ENCODE results near the gene PLCH2. TPM values are rescaled to one million over a fixed set of nuclear protein-coding genes. Genes with fewer than 3 reads are reported as not detected.
"Not testable (repeated sequence)": the region's sequence is repeated elsewhere in the genome, so short reads cannot be mapped to it uniquely, and the experiment has no call there.

Gene PLCH2
- total RNA-seq, 5 donors from 2014 or later (not counting 1 experiment from before 2014, with no cell fraction given), result 20.2 to 59.1 (median 27.9) TPM

- H3K9me3 ChIP-seq, result no peaks in the 10 kb centered on the region
- peak overlapping the region; percentile 99 for H3K27ac ChIP-seq (ENCODE audit: low read length)
- peak; percentile 66 to 93 (median 80) for DNase-seq
- ATAC-seq (replicated peaks in 1 of 4), result peak; percentile 50 to 63 (median 61)
- peaks cover 4 to 72% of the 10 kb centered on the region in 2 experiments for H3K4me1 ChIP-seq (ENCODE audit: control insufficient read depth in 1 of 2, extremely low read depth in 1 of 2, insufficient read depth in 2 of 2, low read length in 2 of 2)
- WGBS (ENCODE audit: insufficient coverage), result under 1% methylated on average over 49 of the region's 52 CpGs
- peak overlapping the region; percentile 71 to 89 for H3K4me3 ChIP-seq (ENCODE audit: control insufficient read depth in 1 of 2, extremely low read depth in 1 of 2, low read length in 1 of 2)
- Mint-ChIP-seq H3K4me1 (peaks cover 16 to 47% (median 39%) of the 10 kb centered on the region in 3 donors), H3K36me3 (no peaks in the 10 kb centered on the region), H3K4me3 (peak overlapping the region; percentile 80 to 92 (median 91)), H3K27me3 (peaks cover 0 to 2% of the 10 kb centered on the region in 2 donors), H3K27ac (peak overlapping the region; percentile 98), H3K9me3 (no peaks in the 10 kb centered on the region)
- peaks cover 0 to 7% of the 10 kb centered on the region in 2 experiments for H3K27me3 ChIP-seq (replicated peaks in 1 of 2; ENCODE audit: control insufficient read depth in 2 of 2, extremely low read depth in 1 of 2, insufficient read depth in 2 of 2, low read length in 1 of 2)
- ChIA-PET CTCF (interaction anchor here in 1 of 2 donors (0.6 to 1.1 kb wide), 4 partner anchors 13 to 39 kb away, joined by 3 to 5 read pairs (median 4); partner anchors contain the start of gene PRXL2B), POLR2A (interaction anchor here in 1 of 2 donors (0.9 to 1.2 kb wide), 4 partner anchors 9 to 319 kb away, joined by 3 to 7 read pairs (median 5); partner anchors contain the start of genes PANK4 and TNFRSF14)
- no peaks in the 10 kb centered on the region for H3K36me3 ChIP-seq (ENCODE audit: control insufficient read depth in 2 of 2, extremely low read depth in 1 of 2, insufficient read depth in 1 of 2, low read length in 1 of 2)
Observed at GRCh38 chr1:2546515-2547209, 70.6 kb downstream of the PLCH2 start.

DNA sequence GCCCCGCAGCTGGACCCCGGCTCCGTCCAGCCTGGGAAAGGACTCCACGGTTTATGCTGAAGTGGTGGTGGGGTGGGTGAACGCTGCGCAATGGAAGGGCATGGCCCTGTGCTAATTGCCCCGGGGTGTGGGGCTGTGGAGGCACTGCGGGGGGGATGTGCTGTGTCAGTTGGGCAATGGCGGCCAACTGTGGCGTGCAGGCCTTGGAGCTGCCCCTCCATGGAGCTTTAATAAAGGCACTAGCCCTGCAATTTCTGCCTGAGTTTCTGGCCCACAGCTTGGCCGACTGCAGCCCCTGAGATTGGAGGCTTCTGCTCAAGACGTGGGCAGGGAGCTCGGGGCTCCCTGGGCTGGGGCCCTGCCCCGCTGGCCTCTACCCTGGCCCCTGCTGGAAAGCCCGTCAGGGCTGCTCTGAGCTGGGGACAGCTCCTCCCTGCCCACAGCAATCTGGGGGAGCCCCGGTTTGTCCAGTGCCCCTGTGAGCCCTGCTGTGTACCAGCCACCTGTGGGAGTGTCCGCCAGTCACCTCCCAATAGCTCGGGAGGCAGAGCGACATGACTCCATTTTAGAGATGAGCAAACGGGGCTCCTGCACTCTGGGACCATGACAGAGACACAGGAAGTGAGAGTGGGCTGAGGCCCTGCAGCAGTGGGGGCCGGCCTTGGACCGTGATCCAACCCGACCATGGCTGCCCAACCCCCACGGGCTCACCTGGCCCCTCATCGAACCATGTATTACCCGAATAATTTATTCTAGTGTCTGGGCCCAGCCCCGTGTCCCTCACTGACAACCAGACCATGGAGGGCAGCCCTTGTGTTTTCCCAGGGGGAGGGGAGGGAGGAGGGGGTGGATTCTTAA is 71.3 kb downstream of the PLCH2 start:
- ATAC-seq (replicated peaks in 1 of 4) (peak; percentile 7 to 10 (median 9)), DNase-seq (peak in 16 of 35 experiments; percentile 25 to 67 (median 46))
- H3K4me1 ChIP-seq (ENCODE audit: control insufficient read depth in 1 of 2, extremely low read depth in 1 of 2, insufficient read depth in 2 of 2, low read length in 2 of 2), result peaks cover 4 to 66% of the 10 kb centered on the region in 2 experiments
- Mint-ChIP-seq H3K4me1 (peaks cover 16 to 42% (median 35%) of the 10 kb centered on the region in 3 donors), H3K36me3 (no peaks in the 10 kb centered on the region), H3K27ac (peak overlapping the region; percentile 98), H3K4me3 (peak overlapping the region; percentile 80 to 92 (median 91)), H3K27me3 (no peaks in the 10 kb centered on the region), H3K9me3 (no peaks in the 10 kb centered on the region)
- peak overlapping the region; percentile 99 for H3K27ac ChIP-seq (ENCODE audit: low read length)
- CTCF ChIA-PET, result interaction anchor here in 1 of 2 donors (0.8 to 1.1 kb wide), 3 partner anchors 31 to 314 kb away, joined by 3 to 5 read pairs (median 4); no protein-coding TSS in a partner anchor
- peak overlapping the region; percentile 71 to 89 for H3K4me3 ChIP-seq (ENCODE audit: control insufficient read depth in 1 of 2, extremely low read depth in 1 of 2, low read length in 1 of 2)
- 1% methylated on average over 19 of the region's 27 CpGs for WGBS (ENCODE audit: insufficient coverage)
- POLR2A ChIA-PET, result interaction anchor here in 1 of 2 donors (0.9 to 1.2 kb wide), 3 partner anchors 9 to 37 kb away, joined by 4 to 7 read pairs (median 6); partner anchors contain the start of genes PANK4 and TNFRSF14
- no peaks in the 10 kb centered on the region for H3K9me3 ChIP-seq
- no peaks in the 10 kb centered on the region for H3K36me3 ChIP-seq (ENCODE audit: control insufficient read depth in 2 of 2, extremely low read depth in 1 of 2, insufficient read depth in 1 of 2, low read length in 1 of 2)
- peaks cover 0 to 2% of the 10 kb centered on the region in 2 experiments for H3K27me3 ChIP-seq (replicated peaks in 1 of 2; ENCODE audit: control insufficient read depth in 2 of 2, extremely low read depth in 1 of 2, insufficient read depth in 2 of 2, low read length in 1 of 2)

DNA sequence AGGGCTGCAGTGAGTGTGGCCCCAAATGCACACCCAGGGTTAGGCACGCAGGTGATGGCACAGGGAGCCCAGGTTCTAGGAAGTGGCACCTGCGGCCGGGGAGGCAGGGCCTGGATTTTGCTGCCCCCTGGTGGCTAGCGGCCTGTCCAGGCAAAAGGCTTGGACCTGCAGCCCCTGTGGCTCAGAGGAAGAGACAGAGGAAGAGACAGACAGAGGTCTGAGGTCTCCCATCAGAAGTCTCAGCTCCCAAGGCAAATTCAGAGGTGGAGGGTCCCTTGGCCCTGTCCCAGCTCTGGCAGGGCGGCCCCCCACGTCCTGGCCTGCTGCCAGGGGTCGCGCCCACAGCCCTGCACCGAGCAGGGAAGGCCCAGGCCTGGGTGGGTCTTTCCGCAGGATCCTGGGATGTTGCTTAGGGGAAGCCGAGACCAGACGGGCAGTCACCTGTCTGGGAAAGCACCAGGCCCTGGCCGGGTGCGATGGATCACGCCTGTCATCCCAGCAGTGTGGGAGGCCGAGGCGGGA is 72.0 kb downstream of the PLCH2 start:
- 0% methylated on average over 17 of the region's 17 CpGs for WGBS (ENCODE audit: insufficient coverage)
- peak overlapping the region; percentile 99 for H3K27ac ChIP-seq (ENCODE audit: low read length)
- Mint-ChIP-seq H3K36me3 (no peaks in the 10 kb centered on the region), H3K27me3 (no peaks in the 10 kb centered on the region), H3K9me3 (no peaks in the 10 kb centered on the region), H3K4me3 (peak overlapping the region; percentile 80 to 92 (median 91)), H3K4me1 (peaks cover 16 to 42% (median 35%) of the 10 kb centered on the region in 3 donors), H3K27ac (peak overlapping the region; percentile 98)
- peak; percentile 51 to 89 (median 73) for DNase-seq
- peak; percentile 13 to 38 (median 24) for ATAC-seq (replicated peaks in 1 of 4)
- H3K4me3 ChIP-seq (ENCODE audit: control insufficient read depth in 1 of 2, extremely low read depth in 1 of 2, low read length in 1 of 2), result peak overlapping the region; percentile 71 to 89
- ChIA-PET POLR2A (interaction anchor here in 1 of 2 donors (0.7 to 1.2 kb wide), 2 partner anchors 8 to 38 kb away, joined by 4 to 7 read pairs; partner anchors contain the start of genes PRXL2B and TNFRSF14), CTCF (interaction anchor here in 1 of 2 donors (0.6 to 1.1 kb wide), 7 partner anchors 22 to 1718 kb away, joined by 3 to 5 read pairs (median 4); partner anchors contain the start of genes FAAP20 and PANK4)
- peaks cover 4 to 64% of the 10 kb centered on the region in 2 experiments for H3K4me1 ChIP-seq (ENCODE audit: control insufficient read depth in 1 of 2, extremely low read depth in 1 of 2, insufficient read depth in 2 of 2, low read length in 2 of 2)
- no peaks in the 10 kb centered on the region for H3K27me3 ChIP-seq (replicated peaks in 1 of 2; ENCODE audit: control insufficient read depth in 2 of 2, extremely low read depth in 1 of 2, insufficient read depth in 2 of 2, low read length in 1 of 2)
- H3K9me3 ChIP-seq, result no peaks in the 10 kb centered on the region
- H3K36me3 ChIP-seq (ENCODE audit: control insufficient read depth in 2 of 2, extremely low read depth in 1 of 2, insufficient read depth in 1 of 2, low read length in 1 of 2), result no peaks in the 10 kb centered on the region

DNA sequence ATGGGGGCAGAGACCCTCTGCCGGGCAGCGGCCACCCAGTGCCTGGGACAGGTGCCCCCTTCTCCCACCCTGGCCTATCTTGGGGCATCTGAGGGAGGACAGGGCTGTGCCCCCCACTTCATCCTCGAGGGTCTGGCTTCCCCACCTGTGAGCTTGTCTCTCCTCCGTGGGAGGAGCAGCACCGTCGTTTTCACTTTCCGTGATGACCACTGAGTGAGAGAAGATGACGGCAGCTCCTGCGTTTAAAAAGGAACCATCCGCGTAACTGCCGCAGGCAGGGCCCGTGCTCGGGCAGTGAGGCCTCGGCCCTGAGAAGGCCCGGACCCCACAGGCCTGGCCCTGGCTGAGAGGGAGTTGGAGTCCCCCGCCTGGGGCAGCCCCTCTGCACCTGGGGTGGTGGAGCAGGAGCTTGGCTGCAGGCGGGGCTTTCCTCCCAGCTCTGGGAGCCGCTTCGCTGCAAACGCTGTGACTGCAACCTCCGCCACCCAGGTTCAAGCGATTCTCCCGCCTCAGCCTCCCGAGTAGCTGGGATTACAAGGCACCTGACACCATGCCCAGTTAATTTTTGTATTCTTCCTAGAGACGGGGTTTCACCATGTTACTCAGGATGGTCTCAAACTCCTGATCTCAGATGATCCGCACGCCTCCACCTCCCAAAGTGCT is 73.4 kb downstream of the PLCH2 start:
- peaks cover 3 to 59% of the 10 kb centered on the region in 2 experiments for H3K4me1 ChIP-seq (ENCODE audit: control insufficient read depth in 1 of 2, extremely low read depth in 1 of 2, insufficient read depth in 2 of 2, low read length in 2 of 2)
- H3K27me3 Mint-ChIP-seq; H3K27me3 ChIP-seq (replicated peaks in 1 of 2; ENCODE audit: control insufficient read depth in 2 of 2, extremely low read depth in 1 of 2, insufficient read depth in 2 of 2, low read length in 1 of 2); CTCF ChIA-PET; DNase-seq; H3K36me3 ChIP-seq (ENCODE audit: control insufficient read depth in 2 of 2, extremely low read depth in 1 of 2, insufficient read depth in 1 of 2, low read length in 1 of 2); H3K36me3 Mint-ChIP-seq; ATAC-seq (replicated peaks in 1 of 4); H3K9me3 Mint-ChIP-seq; H3K9me3 ChIP-seq: not testable (repeated sequence)
- WGBS (ENCODE audit: insufficient coverage), result 84% methylated on average over 8 of the region's 28 CpGs
- POLR2A ChIA-PET, result interaction anchor here in 1 of 2 donors (0.7 kb wide), 1 partner anchor 23 kb away, joined by 3 read pairs; the partner anchor contains the start of gene PANK4
- peaks cover 16 to 43% (median 30%) of the 10 kb centered on the region in 3 donors for H3K4me1 Mint-ChIP-seq
- H3K4me3 Mint-ChIP-seq, result peak overlapping the region; percentile 28 to 91 (median 80)
- peak overlapping the region in 1 of 2 donors; percentile 71 for H3K4me3 ChIP-seq (ENCODE audit: control insufficient read depth in 1 of 2, extremely low read depth in 1 of 2, low read length in 1 of 2)
- H3K27ac ChIP-seq (ENCODE audit: low read length), result peak overlapping the region; percentile 99
- peak overlapping the region; percentile 98 for H3K27ac Mint-ChIP-seq

- H3K9me3 Mint-ChIP-seq; H3K4me3 Mint-ChIP-seq; DNase-seq; ATAC-seq (replicated peaks in 1 of 4); H3K4me3 ChIP-seq (ENCODE audit: control insufficient read depth in 1 of 2, extremely low read depth in 1 of 2, low read length in 1 of 2); CTCF ChIA-PET; H3K27ac ChIP-seq (ENCODE audit: low read length); POLR2A ChIA-PET; H3K9me3 ChIP-seq; H3K36me3 ChIP-seq (ENCODE audit: control insufficient read depth in 2 of 2, extremely low read depth in 1 of 2, insufficient read depth in 1 of 2, low read length in 1 of 2); H3K27me3 ChIP-seq (replicated peaks in 1 of 2; ENCODE audit: control insufficient read depth in 2 of 2, extremely low read depth in 1 of 2, insufficient read depth in 2 of 2, low read length in 1 of 2); H3K36me3 Mint-ChIP-seq; H3K27me3 Mint-ChIP-seq: not testable (repeated sequence)
- peaks cover 20 to 45% (median 30%) of the 10 kb centered on the region in 3 donors for H3K4me1 Mint-ChIP-seq
- WGBS (ENCODE audit: insufficient coverage), result 83% methylated on average over 1 of the region's 12 CpGs
- H3K27ac Mint-ChIP-seq, result peak overlapping the region; percentile 82 to 92
- peaks cover 10 to 59% of the 10 kb centered on the region in 2 experiments for H3K4me1 ChIP-seq (ENCODE audit: control insufficient read depth in 1 of 2, extremely low read depth in 1 of 2, insufficient read depth in 2 of 2, low read length in 2 of 2)
Observed at GRCh38 chr1:2550309-2550861, 74.3 kb downstream of the PLCH2 start.
